Measurements from ENCODE around the gene CDO1. TPM values are rescaled to one million over a fixed set of nuclear protein-coding genes. Genes with fewer than 3 reads are reported as not detected.
A peak's percentile ranks its signal among the peaks of the same experiment; 100 is the strongest.
"Not testable (repeated sequence)": the region's sequence is repeated elsewhere in the genome, so short reads cannot be mapped to it uniquely, and the experiment has no call there.

CDO1 gene
- polyA plus RNA-seq, 2 of the 4 experiments (the other 2 are of a cell fraction) = not detected

DNA sequence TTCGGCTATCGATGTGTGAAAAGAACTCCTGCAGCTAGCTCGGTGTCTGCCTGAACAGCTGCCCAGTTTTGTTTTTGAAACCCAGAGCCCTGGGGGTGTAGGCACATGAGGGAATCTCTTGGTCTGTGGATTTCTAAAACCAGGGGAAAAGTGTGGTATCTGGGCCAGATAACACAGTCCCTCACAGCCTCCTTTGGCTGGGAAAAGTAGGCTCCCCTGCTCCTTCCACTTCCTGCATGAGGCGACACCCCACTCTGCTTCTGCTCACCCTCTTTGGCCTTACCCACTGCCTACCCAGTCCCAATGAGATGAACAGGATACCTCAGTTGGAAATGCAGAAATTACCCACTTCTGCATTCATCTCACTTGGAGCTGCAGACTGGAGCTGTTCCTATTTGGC lies 9.5 kb upstream of the CDO1 start:
- 95% methylated on average over 4 of the region's 4 CpGs for WGBS (ENCODE audit: missing lambda C conversion rate)
- H3K9me3 ChIP-seq = peaks cover 3% of the 10 kb centered on the region; the same call in 1 of the 3 replicates
- H3K4me2 ChIP-seq = no peak overlapping the region
- H3K4me3 ChIP-seq = no peak overlapping the region
- TF ChIP-seq CBX8 (IDR thresholded peaks at IDR 0.05) (no peak), SREBF2 (IDR thresholded peaks at IDR 0.05) (no peak), HES2 (IDR thresholded peaks at IDR 0.05) (no peak), HOXB5 (CRISPR knock-in tag; IDR thresholded peaks at IDR 0.05) (no peak)
- ATAC-seq = peak; percentile 51 to 68; a peak in 4 of 6 replicates
- FAIRE-seq = no peak
- CTCF ChIA-PET = no interaction called here
- H3K27ac ChIP-seq = no peak overlapping the region
- no peaks in the 10 kb centered on the region for H3K4me1 ChIP-seq
- POLR2A ChIA-PET = no interaction called here
- DNase-seq (ENCODE audit: low read depth in 1 of 2, low spot score in 1 of 2) = no peak

DNA sequence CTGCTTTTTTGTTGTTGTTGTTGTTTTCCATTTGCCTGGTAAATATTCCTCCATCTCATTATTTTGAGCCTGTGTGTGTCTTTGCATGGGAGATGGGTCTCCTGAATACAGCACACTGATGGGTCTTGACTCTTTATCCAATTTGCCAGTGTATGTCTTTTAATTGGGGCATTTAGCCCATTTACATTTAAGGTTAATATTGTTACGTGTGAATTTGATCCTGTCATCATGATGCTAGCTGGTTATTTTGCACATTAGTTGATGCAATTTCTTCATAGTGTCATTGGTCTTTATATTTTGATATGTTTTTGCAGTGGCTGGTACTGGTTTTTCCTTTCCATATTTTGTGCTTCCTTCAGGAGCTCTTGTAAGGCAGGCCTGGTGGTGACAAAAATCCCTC lies 8.5 kb upstream of the CDO1 start:
- FAIRE-seq; H3K27ac ChIP-seq; H3K4me2 ChIP-seq; DNase-seq (ENCODE audit: low read depth in 1 of 2, low spot score in 1 of 2); H3K9me3 ChIP-seq; ATAC-seq; H3K4me3 ChIP-seq; CTCF ChIA-PET; H3K4me1 ChIP-seq; POLR2A ChIA-PET: not testable (repeated sequence)
- 92% methylated on average over 1 of the region's 1 CpG for WGBS (ENCODE audit: missing lambda C conversion rate)

- Histone ChIP-seq H3K4me1 (no peaks in the 10 kb centered on the region), H3K9me3 (no peaks in the 10 kb centered on the region; the same call in 2 of the 3 replicates), H3K4me3 (no peak overlapping the region), H3K27ac (no peak overlapping the region), H3K4me2 (no peak overlapping the region)
- 17% methylated on average over 1 of the region's 1 CpG for WGBS (ENCODE audit: missing lambda C conversion rate)
- no peak for DNase-seq (ENCODE audit: low read depth in 1 of 2, low spot score in 1 of 2)
- FAIRE-seq = no peak
- POLR2A ChIA-PET = no interaction called here
- ATAC-seq = no peak
- CTCF ChIA-PET = interaction anchor here (1.0 kb wide), 1 partner anchor 186 kb away, joined by 3 read pairs; no protein-coding TSS in a partner anchor
- no peak for TF ChIP-seq NFE2L2 (conservative IDR thresholded peaks at IDR 0.05; ENCODE audit: low read length)
- no peak for TF ChIP-seq HEYL (CRISPR knock-in tag; IDR thresholded peaks at IDR 0.05)
- TF ChIP-seq MYC (IDR thresholded peaks at IDR 0.05; ENCODE audit: borderline replicate concordance, low read length) = no peak
- no peak for TF ChIP-seq E2F6 (IDR thresholded peaks at IDR 0.05; ENCODE audit: borderline replicate concordance, low read depth)
- no peak for TF ChIP-seq CTCF (IDR thresholded peaks at IDR 0.05)
Observed at GRCh38 chr5:115820846-115821245, 4.4 kb upstream of the CDO1 start.

GRCh38 chr5:115818821-115819220 lies 2.4 kb upstream of the CDO1 start:
- TF ChIP-seq HOXB13 (CRISPR knock-in tag; IDR thresholded peaks at IDR 0.05; ENCODE audit: low read depth) (no peak), CHD4 (IDR thresholded peaks at IDR 0.05; ENCODE audit: borderline replicate concordance) (no peak), SMC3 (IDR thresholded peaks at IDR 0.05) (no peak), TFCP2L1 (CRISPR knock-in tag; IDR thresholded peaks at IDR 0.05) (no peak), RCOR1 (IDR thresholded peaks at IDR 0.05; ENCODE audit: low read depth, low read length) (no peak), RNF2 (IDR thresholded peaks at IDR 0.05; ENCODE audit: borderline replicate concordance, low read depth) (no peak), ZFP36 (IDR thresholded peaks at IDR 0.05; ENCODE audit: borderline replicate concordance, partially characterized antibody) (no peak)
- no peak overlapping the region for H3K4me3 ChIP-seq
- ATAC-seq = no peak
- no peak for FAIRE-seq
- CTCF ChIA-PET = interaction anchor here (0.9 kb wide), 1 partner anchor 20 kb away, joined by 5 read pairs; no protein-coding TSS in a partner anchor
- no peak for DNase-seq (ENCODE audit: low read depth in 1 of 2, low spot score in 1 of 2)
- WGBS (ENCODE audit: missing lambda C conversion rate) = 68% methylated on average over 18 of the region's 18 CpGs
- H3K9me3 ChIP-seq = no peaks in the 10 kb centered on the region; the same call in 2 of the 3 replicates
- H3K4me1 ChIP-seq = no peaks in the 10 kb centered on the region
- no peak overlapping the region for H3K27ac ChIP-seq
- POLR2A ChIA-PET = no interaction called here
- no peak overlapping the region for H3K4me2 ChIP-seq

Measured in A549 (cell line).